ENCODE results near the gene CDX2. TPM values are rescaled to one million over a fixed set of nuclear protein-coding genes. Genes with fewer than 3 reads are reported as not detected.

The CDX2 gene
- polyA plus RNA-seq, 1 experiment = not detected

GRCh38 chr13:27918041-27918917 lies 50.8 kb downstream of the CDX2 start:
- ChIA-PET POLR2A (no interaction called here), CTCF (interaction anchor here (1.1 kb wide), 1 partner anchor 92 kb away, joined by 3 read pairs; no protein-coding TSS in a partner anchor)
- DNase-seq (ENCODE audit: low read depth, low spot score) = no peak
- Histone ChIP-seq H3K4me3 (ENCODE audit: low read depth, low read length) (no peak overlapping the region), H3K9me3 (ENCODE audit: control insufficient read depth, insufficient read depth, low read length) (peaks cover 9% of the 10 kb centered on the region; the same call in 1 of the 2 replicates), H3K27me3 (ENCODE audit: control insufficient read depth, insufficient read depth, low read length) (peaks cover 72% of the 10 kb centered on the region), H3K27ac (ENCODE audit: low read depth, low read length) (no peak overlapping the region)
- no peak for TF ChIP-seq CTCF (IDR thresholded peaks at IDR 0.05; ENCODE audit: low read depth, low read length)

DNA sequence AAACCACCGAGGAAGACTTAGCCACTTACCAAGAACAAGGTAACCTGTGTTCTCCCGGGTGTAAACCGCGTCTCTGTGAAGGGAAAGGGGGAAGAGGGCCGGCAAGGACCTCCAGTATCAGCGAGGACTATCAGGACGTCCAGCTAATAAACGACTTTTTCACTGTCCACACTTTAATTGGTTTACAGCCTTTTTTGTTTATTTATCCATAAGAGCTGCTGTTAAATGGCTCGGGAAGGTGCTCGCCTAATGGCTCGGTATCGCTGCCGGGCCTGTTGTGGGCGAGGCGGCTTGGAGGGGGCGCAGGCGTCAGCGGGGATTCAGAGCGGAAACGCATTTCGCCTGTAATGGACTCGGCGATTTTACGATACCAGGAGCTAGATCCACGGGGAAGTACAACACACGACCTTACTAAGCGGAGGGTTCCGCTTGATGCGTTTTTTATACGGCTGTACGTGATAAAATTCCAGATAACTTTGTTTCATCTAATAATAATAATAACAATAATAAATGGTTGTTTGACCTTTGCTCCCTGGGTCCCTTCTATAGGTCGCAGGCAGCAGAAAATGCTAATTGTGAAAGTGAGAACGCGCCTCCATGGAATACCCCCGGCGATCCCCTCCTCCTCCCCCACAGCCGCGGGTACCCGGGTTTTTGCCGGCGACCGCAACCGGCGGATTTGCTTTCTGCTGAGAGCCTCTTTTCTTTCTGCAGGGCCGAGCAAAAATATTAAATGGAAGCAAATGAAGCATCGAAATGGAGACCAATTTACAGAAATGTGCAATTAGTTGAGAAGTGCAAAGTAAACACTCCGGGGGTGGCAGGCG lies 51.8 kb downstream of the CDX2 start:
- TF ChIP-seq CTCF (IDR thresholded peaks at IDR 0.05; ENCODE audit: low read depth, low read length) = no peak
- no peak overlapping the region for H3K27ac ChIP-seq (ENCODE audit: low read depth, low read length)
- peaks cover 6% of the 10 kb centered on the region; the same call in 1 of the 2 replicates for H3K9me3 ChIP-seq (ENCODE audit: control insufficient read depth, insufficient read depth, low read length)
- POLR2A ChIA-PET = no interaction called here
- no peak for DNase-seq (ENCODE audit: low read depth, low spot score)
- H3K4me3 ChIP-seq (ENCODE audit: low read depth, low read length) = no peak overlapping the region
- H3K27me3 ChIP-seq (ENCODE audit: control insufficient read depth, insufficient read depth, low read length) = peaks cover 63% of the 10 kb centered on the region
- CTCF ChIA-PET = no interaction called here

DNA sequence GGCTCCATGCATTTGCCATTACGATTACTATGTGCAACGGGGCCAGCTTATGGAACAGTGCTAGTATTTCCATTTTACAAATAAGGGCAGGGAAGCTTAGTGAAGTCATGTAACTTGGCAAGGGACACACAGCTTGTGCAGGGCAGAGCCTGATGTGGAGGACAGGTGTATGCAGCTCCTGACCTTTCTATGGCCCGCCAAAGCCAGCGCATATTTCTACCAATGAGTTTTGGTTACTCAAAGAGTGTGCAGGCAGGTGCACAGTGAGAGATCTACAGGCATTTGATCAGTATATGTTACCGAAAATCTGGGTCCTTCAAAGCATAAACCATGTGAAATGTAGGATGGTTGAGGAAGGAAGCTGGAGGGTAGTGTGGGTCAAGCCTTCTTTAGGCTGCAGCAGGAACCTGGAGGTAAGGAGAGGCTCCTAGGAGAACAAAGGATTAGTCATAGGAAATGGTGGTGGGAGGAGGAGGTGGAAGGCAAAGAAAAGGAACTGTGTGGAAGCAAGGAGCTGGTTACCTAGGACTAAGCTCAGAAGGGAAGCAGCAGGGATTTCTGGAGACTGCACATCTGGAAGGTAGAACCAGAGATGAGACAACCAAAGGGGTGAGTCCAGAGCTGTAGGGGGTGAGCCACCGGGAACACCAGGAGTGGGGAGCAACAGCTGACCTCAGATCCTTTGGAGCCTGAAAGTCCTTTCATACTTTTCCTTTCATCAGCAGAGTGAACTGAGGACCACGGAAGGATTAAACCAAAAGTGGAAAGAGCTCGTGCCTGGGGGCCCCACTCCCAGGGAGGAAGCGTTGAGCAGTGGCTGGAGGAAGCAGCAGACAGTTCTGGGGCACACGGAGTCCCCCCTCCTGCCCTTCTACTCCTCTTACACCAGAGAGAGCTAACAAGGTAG lies 53.6 kb downstream of the CDX2 start:
- no peak for TF ChIP-seq CTCF (IDR thresholded peaks at IDR 0.05; ENCODE audit: low read depth, low read length)
- H3K9me3 ChIP-seq (ENCODE audit: control insufficient read depth, insufficient read depth, low read length) = peaks cover 3% of the 10 kb centered on the region; the same call in 1 of the 2 replicates
- no peak overlapping the region for H3K27ac ChIP-seq (ENCODE audit: low read depth, low read length)
- DNase-seq (ENCODE audit: low read depth, low spot score) = no peak
- CTCF ChIA-PET = interaction anchor here (0.9 to 1.2 kb wide), 2 partner anchors 46 to 69 kb away, joined by 4 to 5 read pairs; no protein-coding TSS in a partner anchor
- POLR2A ChIA-PET = no interaction called here
- no peak overlapping the region for H3K4me3 ChIP-seq (ENCODE audit: low read depth, low read length)
- peaks cover 48% of the 10 kb centered on the region for H3K27me3 ChIP-seq (ENCODE audit: control insufficient read depth, insufficient read depth, low read length)

DNA sequence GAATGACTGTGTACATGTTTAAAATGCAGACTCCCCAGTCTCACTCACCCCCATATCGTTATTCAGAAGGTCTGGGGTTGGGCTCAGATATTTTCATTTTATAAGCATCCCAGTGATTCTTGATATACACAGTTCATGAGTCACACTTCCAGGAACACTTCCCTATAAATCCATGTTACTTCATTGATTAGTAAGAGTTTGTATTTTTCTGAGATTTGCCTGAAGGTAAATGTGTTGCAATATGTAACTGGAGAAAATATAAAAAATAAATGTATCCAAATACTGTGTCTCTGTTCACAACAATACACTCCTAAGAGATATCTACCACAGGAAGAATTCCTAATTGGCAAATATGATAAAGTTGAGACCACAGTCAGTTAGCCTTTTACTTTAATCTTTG lies 56.0 kb downstream of the CDX2 start:
- H3K9me3 ChIP-seq (ENCODE audit: control insufficient read depth, insufficient read depth, low read length) = no peaks in the 10 kb centered on the region; the same call in 1 of the 2 replicates
- POLR2A ChIA-PET = no interaction called here
- no peak for DNase-seq (ENCODE audit: low read depth, low spot score)
- CTCF ChIA-PET = no interaction called here
- no peak for TF ChIP-seq CTCF (IDR thresholded peaks at IDR 0.05; ENCODE audit: low read depth, low read length)
- H3K27me3 ChIP-seq (ENCODE audit: control insufficient read depth, insufficient read depth, low read length) = peaks cover 32% of the 10 kb centered on the region
- H3K27ac ChIP-seq (ENCODE audit: low read depth, low read length) = no peak overlapping the region
- H3K4me3 ChIP-seq (ENCODE audit: low read depth, low read length) = no peak overlapping the region

All from AG04450 (cell line).